Fibroblast of lung (primary cell): ENCODE data around the gene HIVEP3. TPM values are rescaled to one million over a fixed set of nuclear protein-coding genes. Genes with fewer than 3 reads are reported as not detected.

ENCODE experiments used
- DNase-seq, 2 donors: peaks; one replicate each; pipeline versions ENCODE4 v3.0.0 to v3.0.0-alpha.2; 2010; ENCODE audit warnings: low read depth in 2 of 2
- H2AFZ ChIP-seq: 2 replicates; pipeline ENCODE4 v1.5.1; 2012; ENCODE audit warnings: low read length, control low read depth, inconsistent platforms
- H3K27ac ChIP-seq: 2 replicates; pipeline ENCODE4 v1.5.1; 2011; ENCODE audit warnings: low read length, control low read depth; ENCODE audit not compliant: insufficient read depth
- H3K27me3 ChIP-seq: 2 replicates; pipeline ENCODE4 v1.5.1; 2011; ENCODE audit warnings: mild to moderate bottlenecking, low read length; ENCODE audit not compliant: control insufficient read depth, insufficient read depth
- H3K36me3 ChIP-seq: 2 replicates; pipeline ENCODE4 v1.5.1; 2011; ENCODE audit warnings: low read length; ENCODE audit not compliant: control insufficient read depth, insufficient read depth
- H3K4me1 ChIP-seq: 2 replicates; pipeline ENCODE4 v1.5.1; 2011; ENCODE audit warnings: low read length; ENCODE audit not compliant: control insufficient read depth, insufficient read depth; ENCODE audit errors: extremely low read depth
- H3K4me2 ChIP-seq: 2 replicates; pipeline ENCODE4 v1.5.1; 2011; ENCODE audit warnings: low read length, control low read depth; ENCODE audit not compliant: insufficient read depth; ENCODE audit errors: extremely low read depth
- H3K4me3 ChIP-seq, 4 experiments: fragments of 200-600 bp in 1 of 4; sonication (generic) in 1 of 4; replicated peaks in 1 of 4; 2 replicates each; pipeline ENCODE4 v1.5.1; 2011 to 2016; ENCODE audit warnings: low read length in 4 of 4, low read depth in 3 of 4, mild to moderate bottlenecking in 3 of 4, control low read depth in 2 of 4, inconsistent platforms in 1 of 4, mixed read lengths in 1 of 4; ENCODE audit not compliant: insufficient read depth in 1 of 4; ENCODE audit errors: control extremely low read depth in 1 of 4
- H3K79me2 ChIP-seq: 2 replicates; pipeline ENCODE4 v1.5.1; 2012; ENCODE audit warnings: mild to moderate bottlenecking, low read length, inconsistent platforms; ENCODE audit not compliant: control insufficient read depth, insufficient read depth
- H3K9ac ChIP-seq: 2 replicates; pipeline ENCODE4 v1.5.1; 2011; ENCODE audit warnings: mild to moderate bottlenecking, low read length, control low read depth; ENCODE audit not compliant: insufficient read depth
- H3K9me3 ChIP-seq: 2 replicates; pipeline ENCODE4 v1.5.1; 2012; ENCODE audit warnings: low read depth, low read length; ENCODE audit not compliant: control insufficient read depth, insufficient read depth
- H4K20me1 ChIP-seq: 2 replicates; pipeline ENCODE4 v1.5.1; 2011; ENCODE audit warnings: low read length; ENCODE audit not compliant: control insufficient read depth, insufficient read depth; ENCODE audit errors: extremely low read depth
- EZH2 ChIP-seq: IDR thresholded peaks from 2 replicates; pipeline ENCODE4 v1.5.1; 2012; ENCODE audit warnings: low read length, control low read depth, mild to moderate bottlenecking; ENCODE audit errors: missing control alignments
- polyA plus RNA-seq, 2 donors: library from polyadenylated mRNA; depleted of rRNA in 1 of 2; stranded (reverse) in 1 of 2; unstranded in 1 of 2; fragments of >200 nt; gene quantifications; 2 replicates each; pipeline ENCODE4 v1.2.1, GENCODE V29; 2011 to 2012; ENCODE audit warnings: missing spikeins in 1 of 2
- total RNA-seq: library from RNA; depleted of rRNA; stranded (reverse); fragments of >200 nt; gene quantifications from 2 replicates; pipeline ENCODE4 v1.2.1, GENCODE V29; 2014
- TF ChIP-seq, protein P1 (sequence below), 2 donors: IDR thresholded peaks in 1 of 2; conservative IDR thresholded peaks in 1 of 2; 1 replicate in 1 of 2; 2 replicates in 1 of 2; pipeline ENCODE4 v1.5.1; 2011 to 2012; ENCODE audit warnings: low read length in 2 of 2, control low read depth in 1 of 2, inconsistent platforms in 1 of 2, low read depth in 1 of 2, mild to moderate bottlenecking in 1 of 2

Gene HIVEP3
- total and polyA plus RNA-seq, 2 donors (not counting 1 experiment from before 2014, with no cell fraction given), result 0.83 to 3.2 TPM

DNA sequence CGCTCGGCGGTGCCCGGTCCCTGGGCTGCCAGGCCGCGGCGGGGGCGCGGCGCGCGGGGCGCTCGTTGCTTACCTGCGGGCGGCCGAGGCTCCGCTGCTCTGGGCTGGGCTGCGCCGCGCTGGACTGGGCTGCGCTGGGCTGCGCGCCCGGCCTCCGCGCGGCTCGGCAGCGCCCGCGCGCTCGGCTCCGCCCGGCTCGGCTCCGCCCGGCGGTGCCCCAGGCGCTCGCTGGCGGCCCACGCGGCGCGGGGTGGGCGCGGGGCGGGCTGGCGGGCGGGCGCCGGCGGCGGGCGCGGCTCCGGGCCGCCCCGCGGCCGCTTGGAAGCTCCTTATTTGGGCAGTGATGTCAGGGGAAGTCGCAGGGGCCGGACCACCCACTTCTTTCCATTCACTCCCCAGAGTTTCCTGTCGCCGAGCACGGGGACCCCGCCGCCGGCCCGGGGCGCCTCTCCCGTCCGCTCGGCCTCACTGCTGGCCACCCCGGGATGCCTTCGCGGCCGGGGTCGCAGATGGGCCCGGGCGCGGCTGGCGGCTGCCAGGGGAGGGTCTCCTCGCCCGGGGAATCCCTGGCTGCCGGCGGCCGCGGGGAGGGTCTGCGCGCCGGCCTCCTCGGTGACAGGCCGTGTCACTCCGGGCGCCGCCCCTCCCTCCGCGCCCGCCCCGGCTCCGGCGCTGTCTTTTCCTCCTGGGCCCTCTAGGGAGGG, 256.5 kb downstream of the HIVEP3 start:
- H3K4me2 ChIP-seq, result peak overlapping the region; percentile 62
- no peak for TF ChIP-seq EZH2
- TF ChIP-seq, protein P1, sequence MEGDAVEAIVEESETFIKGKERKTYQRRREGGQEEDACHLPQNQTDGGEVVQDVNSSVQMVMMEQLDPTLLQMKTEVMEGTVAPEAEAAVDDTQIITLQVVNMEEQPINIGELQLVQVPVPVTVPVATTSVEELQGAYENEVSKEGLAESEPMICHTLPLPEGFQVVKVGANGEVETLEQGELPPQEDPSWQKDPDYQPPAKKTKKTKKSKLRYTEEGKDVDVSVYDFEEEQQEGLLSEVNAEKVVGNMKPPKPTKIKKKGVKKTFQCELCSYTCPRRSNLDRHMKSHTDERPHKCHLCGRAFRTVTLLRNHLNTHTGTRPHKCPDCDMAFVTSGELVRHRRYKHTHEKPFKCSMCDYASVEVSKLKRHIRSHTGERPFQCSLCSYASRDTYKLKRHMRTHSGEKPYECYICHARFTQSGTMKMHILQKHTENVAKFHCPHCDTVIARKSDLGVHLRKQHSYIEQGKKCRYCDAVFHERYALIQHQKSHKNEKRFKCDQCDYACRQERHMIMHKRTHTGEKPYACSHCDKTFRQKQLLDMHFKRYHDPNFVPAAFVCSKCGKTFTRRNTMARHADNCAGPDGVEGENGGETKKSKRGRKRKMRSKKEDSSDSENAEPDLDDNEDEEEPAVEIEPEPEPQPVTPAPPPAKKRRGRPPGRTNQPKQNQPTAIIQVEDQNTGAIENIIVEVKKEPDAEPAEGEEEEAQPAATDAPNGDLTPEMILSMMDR (conservative IDR thresholded peaks at IDR 0.05 in 1 of 2, IDR thresholded peaks at IDR 0.05 in 1 of 2; ENCODE audit: low read depth in 1 of 2, low read length in 2 of 2), result no peak
- H3K27me3 ChIP-seq, result no peaks in the 10 kb centered on the region
- H3K27ac ChIP-seq, result no peak overlapping the region
- DNase-seq, result peak; percentile 83
- H4K20me1 ChIP-seq, result no peaks in the 10 kb centered on the region
- H3K4me1 ChIP-seq, result peaks cover 5% of the 10 kb centered on the region
- H3K4me3 ChIP-seq, result peak overlapping the region in 2 of 4 experiments; percentile 48 to 57
- no peaks in the 10 kb centered on the region for H3K36me3 ChIP-seq
- peak overlapping the region; percentile 76 for H3K9ac ChIP-seq
- H3K79me2 ChIP-seq, result no peaks in the 10 kb centered on the region
- no peak overlapping the region for H2AFZ ChIP-seq
- H3K9me3 ChIP-seq, result no peaks in the 10 kb centered on the region

DNA sequence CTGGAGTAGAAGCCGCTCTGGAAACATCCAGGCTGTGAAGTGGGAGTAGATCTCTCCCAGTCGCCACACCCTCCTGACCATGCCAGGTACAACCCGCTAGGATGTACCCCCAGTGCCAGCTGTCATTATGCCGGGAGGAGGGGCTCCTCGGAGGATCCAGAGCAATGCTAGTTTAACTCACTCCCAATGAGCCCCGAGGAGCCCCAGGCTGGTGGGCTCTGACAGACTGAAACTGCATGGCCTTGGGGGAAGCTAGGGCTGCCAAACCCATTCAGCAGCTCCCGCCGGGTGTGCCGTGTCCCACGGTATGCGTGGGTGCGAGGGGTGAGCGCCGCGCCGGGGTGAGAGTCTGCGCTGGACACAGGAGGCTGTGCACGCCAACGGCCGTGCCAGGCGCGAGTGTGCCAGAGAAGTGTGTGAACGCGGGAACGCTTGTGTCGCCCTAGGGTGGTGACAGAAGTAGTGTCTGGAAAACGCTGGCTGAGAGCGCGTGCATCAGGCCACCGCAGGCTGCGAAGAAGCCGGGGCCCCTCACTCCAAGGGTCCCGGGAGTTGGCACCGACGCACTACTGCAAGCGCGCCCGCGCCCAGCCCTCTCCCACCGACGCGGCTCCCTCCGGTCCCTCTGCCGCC, 257.2 kb downstream of the HIVEP3 start:
- Histone ChIP-seq H4K20me1 (no peaks in the 10 kb centered on the region), H3K79me2 (no peaks in the 10 kb centered on the region), H3K27ac (no peak overlapping the region), H3K4me1 (peaks cover 5% of the 10 kb centered on the region), H3K4me2 (peak overlapping the region; percentile 62), H3K4me3 (peak overlapping the region; percentile 27 to 64 (median 52)), H3K27me3 (no peaks in the 10 kb centered on the region), H3K9ac (peak overlapping the region; percentile 51), H2AFZ (peak overlapping the region; percentile 24), H3K36me3 (no peaks in the 10 kb centered on the region), H3K9me3 (no peaks in the 10 kb centered on the region)
- DNase-seq, result peak in 1 of 2 donors; percentile 12
- no peak for TF ChIP-seq EZH2
- TF ChIP-seq, protein P1 (conservative IDR thresholded peaks at IDR 0.05 in 1 of 2, IDR thresholded peaks at IDR 0.05 in 1 of 2; ENCODE audit: low read depth in 1 of 2, low read length in 2 of 2), result no peak

DNA sequence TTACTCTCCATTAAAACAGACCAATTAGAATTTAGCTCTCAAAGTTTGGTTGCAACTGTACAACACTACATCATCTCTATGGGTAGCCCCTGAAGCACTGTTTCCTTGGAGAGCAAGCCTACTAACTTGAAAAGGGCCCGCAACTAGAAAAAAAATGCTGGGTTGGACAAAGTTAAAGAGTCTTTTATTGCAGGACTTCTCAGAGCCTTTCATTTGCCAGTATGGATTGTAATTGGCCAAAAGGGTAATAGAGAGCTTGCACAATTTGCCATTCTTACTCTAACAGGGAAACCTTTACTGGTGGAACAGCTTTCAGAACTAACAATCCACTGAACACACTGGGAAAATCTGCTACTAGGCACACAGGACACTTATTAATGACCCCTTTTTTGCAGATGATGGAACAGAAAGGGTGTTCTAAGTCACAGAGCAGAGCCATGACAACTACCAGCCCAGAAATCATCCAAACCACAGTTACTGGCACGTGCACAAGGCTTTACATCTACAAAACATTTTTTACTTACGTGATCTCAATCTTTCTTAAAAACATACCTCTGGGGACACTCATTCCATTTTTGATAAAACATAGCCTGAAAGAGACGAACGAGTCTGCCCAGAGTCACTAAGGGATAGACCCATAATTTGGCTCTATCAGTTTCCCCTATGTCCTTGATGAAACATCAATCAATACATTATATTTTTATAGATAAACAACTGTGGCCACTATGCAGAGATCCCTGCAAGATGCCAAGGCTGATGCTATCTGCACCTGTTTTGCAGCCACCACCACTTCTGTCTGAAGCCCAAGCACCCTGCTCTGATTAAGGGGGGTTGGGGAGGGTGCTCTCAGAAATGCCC, 257.9 kb downstream of the HIVEP3 start:
- TF ChIP-seq EZH2, result no peak
- TF ChIP-seq, protein P1 (conservative IDR thresholded peaks at IDR 0.05 in 1 of 2, IDR thresholded peaks at IDR 0.05 in 1 of 2; ENCODE audit: low read depth in 1 of 2, low read length in 2 of 2), result no peak
- H3K36me3 ChIP-seq, result no peaks in the 10 kb centered on the region
- H2AFZ ChIP-seq, result no peak overlapping the region
- H3K4me3 ChIP-seq, result peak overlapping the region in 2 of 4 experiments; percentile 57 to 64
- H3K9ac ChIP-seq, result no peak overlapping the region
- peaks cover 5% of the 10 kb centered on the region for H3K4me1 ChIP-seq
- peak in 1 of 2 donors; percentile 18 for DNase-seq
- H4K20me1 ChIP-seq, result no peaks in the 10 kb centered on the region
- H3K27ac ChIP-seq, result no peak overlapping the region
- no peak overlapping the region for H3K4me2 ChIP-seq
- H3K9me3 ChIP-seq, result no peaks in the 10 kb centered on the region
- H3K79me2 ChIP-seq, result no peaks in the 10 kb centered on the region
- H3K27me3 ChIP-seq, result no peaks in the 10 kb centered on the region
